IPS-20b (cell line): ENCODE data around the gene AIFM1.
"Not testable (repeated sequence)": the region's sequence is repeated elsewhere in the genome, so short reads cannot be mapped to it uniquely, and the experiment has no call there.

ENCODE experiments used
- H3K27ac ChIP-seq: one replicate; pipeline ENCODE4 v1.5.1; 2013; ENCODE audit warnings: low read length
- H3K27me3 ChIP-seq: 2 replicates; pipeline ENCODE4 v1.6.1; 2013; ENCODE audit warnings: mild to moderate bottlenecking, low read length, inconsistent platforms; ENCODE audit not compliant: insufficient read depth
- H3K36me3 ChIP-seq: 2 replicates; pipeline ENCODE4 v1.6.1; 2013; ENCODE audit warnings: low read depth, mild to moderate bottlenecking, inconsistent platforms, low read length, moderate library complexity; ENCODE audit not compliant: insufficient read depth
- H3K4me1 ChIP-seq: 2 replicates; pipeline ENCODE4 v1.6.1; 2013; ENCODE audit warnings: mild to moderate bottlenecking, control low read depth, inconsistent platforms, low read length, moderate library complexity; ENCODE audit not compliant: insufficient read depth
- H3K4me3 ChIP-seq: 2 replicates; pipeline ENCODE4 v1.5.1; 2013; ENCODE audit warnings: mild to moderate bottlenecking, low read length, inconsistent platforms
- H3K9ac ChIP-seq: 2 replicates; pipeline ENCODE4 v1.6.1; 2013; ENCODE audit warnings: low read depth, mild to moderate bottlenecking, inconsistent platforms, low read length, moderate library complexity
- H3K9me3 ChIP-seq: 2 replicates; pipeline ENCODE4 v1.6.1; 2013; ENCODE audit warnings: mild to moderate bottlenecking, low read depth, low read length, inconsistent platforms; ENCODE audit not compliant: insufficient read depth

AIFM1 gene

GRCh38 chrX:130115119-130115885 is 50.3 kb downstream of the AIFM1 start:
- H3K27ac ChIP-seq, H3K4me1 ChIP-seq: not testable (repeated sequence)

GRCh38 chrX:130114141-130114588 is 51.5 kb downstream of the AIFM1 start:
- Histone ChIP-seq H3K4me3 (no peak overlapping the region), H3K9me3 (no peaks in the 10 kb centered on the region), H3K4me1 (no peaks in the 10 kb centered on the region), H3K27me3 (peaks cover 37% of the 10 kb centered on the region), H3K36me3 (no peaks in the 10 kb centered on the region), H3K27ac (no peak overlapping the region), H3K9ac (no peak overlapping the region)

More at GRCh38 chrX:130115119-130115885, 50.3 kb downstream of the AIFM1 start:
- H3K9me3 ChIP-seq, H3K36me3 ChIP-seq, H3K9ac ChIP-seq, H3K4me3 ChIP-seq: not testable (repeated sequence)
- H3K27me3 ChIP-seq, result peaks cover 37% of the 10 kb centered on the region

- no peak overlapping the region for H3K27ac ChIP-seq
- H3K9ac ChIP-seq, result no peak overlapping the region
- no peaks in the 10 kb centered on the region for H3K36me3 ChIP-seq
- peaks cover 40% of the 10 kb centered on the region for H3K27me3 ChIP-seq
- no peaks in the 10 kb centered on the region for H3K4me1 ChIP-seq
- peak overlapping the region; percentile 55; the same call in 1 of the 2 replicates for H3K4me3 ChIP-seq
- no peaks in the 10 kb centered on the region for H3K9me3 ChIP-seq
Measured at GRCh38 chrX:130111220-130112154, 54.2 kb downstream of the AIFM1 start.

GRCh38 chrX:130110379-130111219 is 55.0 kb downstream of the AIFM1 start, which contains the start of gene ELF4:
Gene ELF4, minus strand, starts transcription at chrX:130110497. Its CDS starts 29,167 bp downstream, at chrX:130081330.
- Histone ChIP-seq H3K9me3 (no peaks in the 10 kb centered on the region), H3K4me1 (no peaks in the 10 kb centered on the region), H3K4me3 (peak within 1 kb of the TSS; percentile 55; the same call in 1 of the 2 replicates), H3K27ac (no peak within 1 kb of the TSS), H3K27me3 (peaks cover 40% of the 10 kb centered on the region), H3K36me3 (no peaks in the 10 kb centered on the region), H3K9ac (no peak within 1 kb of the TSS)

- Histone ChIP-seq H3K9me3 (no peaks in the 10 kb centered on the region), H3K36me3 (no peaks in the 10 kb centered on the region), H3K27ac (no peak overlapping the region), H3K9ac (no peak overlapping the region), H3K27me3 (peaks cover 40% of the 10 kb centered on the region), H3K4me1 (no peaks in the 10 kb centered on the region), H3K4me3 (peak overlapping the region; percentile 40; the same call in 1 of the 2 replicates)
Measured at GRCh38 chrX:130109429-130110378, 55.9 kb downstream of the AIFM1 start.

- H3K27ac ChIP-seq, result no peak overlapping the region
- H3K4me1 ChIP-seq, result no peaks in the 10 kb centered on the region
- no peak overlapping the region for H3K9ac ChIP-seq
- peaks cover 40% of the 10 kb centered on the region for H3K27me3 ChIP-seq
- H3K4me3 ChIP-seq, result no peak overlapping the region; the same call in 1 of the 2 replicates
- no peaks in the 10 kb centered on the region for H3K36me3 ChIP-seq
- H3K9me3 ChIP-seq, result no peaks in the 10 kb centered on the region
Measured at GRCh38 chrX:130108647-130109428, 56.8 kb downstream of the AIFM1 start.

GRCh38 chrX:130106071-130106470 is 59.6 kb downstream of the AIFM1 start:
- H3K4me1 ChIP-seq, result no peaks in the 10 kb centered on the region
- no peak overlapping the region for H3K4me3 ChIP-seq
- no peaks in the 10 kb centered on the region for H3K9me3 ChIP-seq
- H3K27me3 ChIP-seq, result peaks cover 25% of the 10 kb centered on the region
- no peak overlapping the region for H3K9ac ChIP-seq
- no peak overlapping the region for H3K27ac ChIP-seq
- H3K36me3 ChIP-seq, result no peaks in the 10 kb centered on the region

- Histone ChIP-seq H3K9me3 (no peaks in the 10 kb centered on the region), H3K4me3 (no peak overlapping the region), H3K9ac (no peak overlapping the region), H3K27me3 (peaks cover 23% of the 10 kb centered on the region), H3K27ac (no peak overlapping the region), H3K36me3 (no peaks in the 10 kb centered on the region), H3K4me1 (no peaks in the 10 kb centered on the region)
Measured at GRCh38 chrX:130105244-130105643, 60.4 kb downstream of the AIFM1 start.

- H3K4me3 ChIP-seq, result no peak overlapping the region
- H3K36me3 ChIP-seq, result no peaks in the 10 kb centered on the region
- H3K4me1 ChIP-seq, result no peaks in the 10 kb centered on the region
- H3K27ac ChIP-seq, result no peak overlapping the region
- no peak overlapping the region for H3K9ac ChIP-seq
- no peaks in the 10 kb centered on the region for H3K9me3 ChIP-seq
- peaks cover 6% of the 10 kb centered on the region for H3K27me3 ChIP-seq
Measured at GRCh38 chrX:130103605-130104004, 62.0 kb downstream of the AIFM1 start.

- no peak overlapping the region for H3K4me3 ChIP-seq
- no peak overlapping the region for H3K27ac ChIP-seq
- H3K36me3 ChIP-seq, result no peaks in the 10 kb centered on the region
- no peaks in the 10 kb centered on the region; the same call in 1 of the 2 replicates for H3K4me1 ChIP-seq
- H3K27me3 ChIP-seq, result no peaks in the 10 kb centered on the region
- H3K9ac ChIP-seq, result no peak overlapping the region
- no peaks in the 10 kb centered on the region for H3K9me3 ChIP-seq
Measured at GRCh38 chrX:130100180-130100579, 65.5 kb downstream of the AIFM1 start.
